Subcutaneous abdominal adipose tissue (tissue), 5 donors: ENCODE results near the gene MAP4K3.
"Not testable (repeated sequence)": the region's sequence is repeated elsewhere in the genome, so short reads cannot be mapped to it uniquely, and the experiment has no call there.

Experiments
- H3K27ac ChIP-seq: one replicate; pipeline ENCODE4 v1.7.0; 2013; ENCODE audit warnings: low read depth, mild to moderate bottlenecking, inconsistent platforms, low read length, moderate library complexity
- H3K27me3 ChIP-seq, 5 donors: one replicate each; pipeline ENCODE4 v1.7.0; 2013; ENCODE audit warnings: low read length in 5 of 5, inconsistent platforms in 1 of 5; ENCODE audit not compliant: control insufficient read depth in 5 of 5, insufficient read depth in 4 of 5
- H3K36me3 ChIP-seq, 5 donors: one replicate each; pipeline ENCODE4 v1.7.0; 2013; ENCODE audit warnings: low read length in 5 of 5; ENCODE audit not compliant: control insufficient read depth in 5 of 5, insufficient read depth in 5 of 5
- H3K4me1 ChIP-seq, 5 donors: one replicate each; pipeline ENCODE4 v1.7.0; 2013; ENCODE audit warnings: low read length in 5 of 5, mild to moderate bottlenecking in 3 of 5, moderate library complexity in 1 of 5; ENCODE audit not compliant: control insufficient read depth in 5 of 5, insufficient read depth in 5 of 5
- H3K4me3 ChIP-seq, 5 donors: one replicate each; pipeline ENCODE4 v1.7.0; 2013; ENCODE audit warnings: low read length in 5 of 5, low read depth in 1 of 5
- H3K9ac ChIP-seq, 5 donors: one replicate each; pipeline ENCODE4 v1.7.0; 2013; ENCODE audit warnings: low read length in 5 of 5, mild to moderate bottlenecking in 4 of 5, moderate library complexity in 3 of 5
- H3K9me3 ChIP-seq, 5 donors: one replicate each; pipeline ENCODE4 v1.7.0; 2013; ENCODE audit warnings: low read length in 5 of 5; ENCODE audit not compliant: control insufficient read depth in 5 of 5
- donor health status: healthy.
- donor health status: healthy.
- donor health status: healthy.
- donor health status: healthy.
- donor health status: healthy.

The MAP4K3 gene

DNA sequence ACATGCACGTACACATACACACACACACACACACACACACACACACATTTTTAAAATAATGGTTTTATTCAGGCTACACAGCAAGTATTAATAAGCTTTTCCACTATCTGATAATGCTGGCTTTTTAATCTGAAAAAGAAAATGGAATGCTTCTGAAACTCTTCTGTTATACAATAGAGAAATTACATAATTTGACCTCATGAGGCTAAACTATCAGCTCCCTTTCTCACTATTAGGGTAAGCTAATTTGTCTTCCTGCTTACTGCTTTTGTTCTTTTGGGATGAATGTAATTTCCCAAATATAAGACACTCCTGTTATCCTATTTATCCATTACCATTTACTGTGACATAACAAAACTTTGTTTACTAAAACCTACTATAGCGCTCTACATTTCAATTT lies 41.8 kb downstream of the MAP4K3 start:
- H3K9me3 ChIP-seq: no peaks in the 10 kb centered on the region
- H3K9ac ChIP-seq: peak overlapping the region in 1 of 5 donors; percentile 13
- no peak overlapping the region for H3K4me3 ChIP-seq
- H3K27me3 ChIP-seq: no peaks in the 10 kb centered on the region
- no peaks in the 10 kb centered on the region for H3K36me3 ChIP-seq
- H3K4me1 ChIP-seq: peaks cover 0 to 31% (median 25%) of the 10 kb centered on the region in 5 donors
- H3K27ac ChIP-seq: peak overlapping the region; percentile 75

GRCh38 chr2:39394516-39394961 lies 42.5 kb downstream of the MAP4K3 start:
- Histone ChIP-seq H3K9ac (peak overlapping the region in 1 of 5 donors; percentile 36), H3K4me3 (no peak overlapping the region), H3K27ac (peak overlapping the region; percentile 75), H3K4me1 (peaks cover 0 to 23% (median 18%) of the 10 kb centered on the region in 5 donors), H3K9me3 (no peaks in the 10 kb centered on the region), H3K36me3 (no peaks in the 10 kb centered on the region), H3K27me3 (no peaks in the 10 kb centered on the region)

- H3K27me3 ChIP-seq: no peaks in the 10 kb centered on the region
- H3K9me3 ChIP-seq: no peaks in the 10 kb centered on the region
- no peaks in the 10 kb centered on the region for H3K36me3 ChIP-seq
- H3K27ac ChIP-seq: no peak overlapping the region
- no peak overlapping the region for H3K9ac ChIP-seq
- H3K4me1 ChIP-seq: peaks cover 0 to 19% (median 13%) of the 10 kb centered on the region in 5 donors
- H3K4me3 ChIP-seq: no peak overlapping the region
Observed at GRCh38 chr2:39392672-39393071, 44.4 kb downstream of the MAP4K3 start.

- Histone ChIP-seq H3K4me1 (peaks cover 0 to 16% (median 13%) of the 10 kb centered on the region in 5 donors), H3K9me3 (peaks cover 0 to 5% (median 3%) of the 10 kb centered on the region in 5 donors), H3K27ac (no peak overlapping the region), H3K9ac (no peak overlapping the region), H3K27me3 (no peaks in the 10 kb centered on the region), H3K4me3 (no peak overlapping the region), H3K36me3 (no peaks in the 10 kb centered on the region)
Observed at GRCh38 chr2:39390216-39390615, 46.9 kb downstream of the MAP4K3 start.

DNA sequence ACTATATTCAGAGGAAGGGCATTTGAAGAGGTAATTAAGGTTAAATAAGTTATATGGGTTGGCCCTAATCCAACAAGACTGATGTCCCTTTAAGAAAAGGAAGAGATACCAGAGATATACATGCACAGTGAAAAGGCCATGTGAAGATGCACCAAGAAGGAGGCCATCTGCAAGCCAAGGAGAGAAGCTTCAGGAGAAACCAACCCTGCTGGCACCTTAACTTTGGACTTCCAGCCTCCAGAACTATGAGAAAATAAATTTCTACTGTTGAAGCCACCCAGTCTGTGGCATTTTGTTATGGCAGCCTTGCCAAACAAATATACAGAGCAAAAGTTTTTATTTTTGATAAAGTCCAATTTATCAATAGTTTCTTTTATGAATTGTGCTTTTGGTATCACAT lies 51.0 kb downstream of the MAP4K3 start:
- no peaks in the 10 kb centered on the region for H3K27me3 ChIP-seq
- peaks cover 0 to 14% (median 5%) of the 10 kb centered on the region in 5 donors for H3K4me1 ChIP-seq
- no peak overlapping the region for H3K9ac ChIP-seq
- H3K4me3 ChIP-seq: no peak overlapping the region
- H3K9me3 ChIP-seq: peaks cover 0 to 5% (median 3%) of the 10 kb centered on the region in 5 donors
- no peaks in the 10 kb centered on the region for H3K36me3 ChIP-seq
- H3K27ac ChIP-seq: no peak overlapping the region

GRCh38 chr2:39385172-39385571 lies 51.9 kb downstream of the MAP4K3 start:
- no peak overlapping the region for H3K9ac ChIP-seq
- H3K36me3 ChIP-seq: no peaks in the 10 kb centered on the region
- no peaks in the 10 kb centered on the region for H3K27me3 ChIP-seq
- H3K4me3 ChIP-seq: no peak overlapping the region
- no peak overlapping the region for H3K27ac ChIP-seq
- peaks cover 0 to 21% (median 13%) of the 10 kb centered on the region in 5 donors for H3K4me1 ChIP-seq
- H3K9me3 ChIP-seq: peaks cover 0 to 5% (median 3%) of the 10 kb centered on the region in 5 donors

DNA sequence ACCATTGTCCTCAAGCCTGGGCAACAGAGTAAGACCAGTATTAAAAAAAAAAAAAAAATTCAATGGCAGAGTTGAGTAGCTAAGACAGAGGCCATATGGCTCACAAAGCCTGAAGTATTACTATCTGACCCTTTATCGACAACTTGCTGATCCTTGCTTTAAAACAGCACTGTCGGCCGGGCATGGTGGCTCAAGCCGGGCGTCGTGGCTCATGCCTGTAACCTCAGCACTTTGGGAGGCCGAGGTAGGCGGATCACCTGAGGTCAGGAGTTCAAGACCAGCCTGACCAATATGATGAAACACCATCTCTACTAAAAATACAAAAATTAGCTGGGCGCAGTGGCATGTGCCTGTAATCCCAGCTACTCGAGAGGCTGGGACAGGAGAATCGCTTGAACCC lies 53.0 kb downstream of the MAP4K3 start:
- H3K4me3 ChIP-seq, H3K9me3 ChIP-seq, H3K27me3 ChIP-seq, H3K9ac ChIP-seq, H3K36me3 ChIP-seq, H3K27ac ChIP-seq: not testable (repeated sequence)
- peaks cover 0 to 30% (median 22%) of the 10 kb centered on the region in 5 donors for H3K4me1 ChIP-seq

- Histone ChIP-seq H3K4me1 (peaks cover 0 to 30% (median 23%) of the 10 kb centered on the region in 5 donors), H3K4me3 (no peak overlapping the region), H3K27me3 (no peaks in the 10 kb centered on the region), H3K9me3 (peaks cover 0 to 5% (median 3%) of the 10 kb centered on the region in 5 donors), H3K36me3 (no peaks in the 10 kb centered on the region), H3K9ac (no peak overlapping the region), H3K27ac (no peak overlapping the region)
Observed at GRCh38 chr2:39383146-39383545, 53.9 kb downstream of the MAP4K3 start.

- Histone ChIP-seq H3K36me3 (no peaks in the 10 kb centered on the region), H3K27me3 (no peaks in the 10 kb centered on the region), H3K27ac (no peak overlapping the region), H3K9ac (no peak overlapping the region), H3K4me1 (peaks cover 0 to 31% (median 24%) of the 10 kb centered on the region in 5 donors), H3K9me3 (peaks cover 0 to 5% (median 3%) of the 10 kb centered on the region in 5 donors), H3K4me3 (no peak overlapping the region)
Observed at GRCh38 chr2:39381653-39382052, 55.4 kb downstream of the MAP4K3 start.

DNA sequence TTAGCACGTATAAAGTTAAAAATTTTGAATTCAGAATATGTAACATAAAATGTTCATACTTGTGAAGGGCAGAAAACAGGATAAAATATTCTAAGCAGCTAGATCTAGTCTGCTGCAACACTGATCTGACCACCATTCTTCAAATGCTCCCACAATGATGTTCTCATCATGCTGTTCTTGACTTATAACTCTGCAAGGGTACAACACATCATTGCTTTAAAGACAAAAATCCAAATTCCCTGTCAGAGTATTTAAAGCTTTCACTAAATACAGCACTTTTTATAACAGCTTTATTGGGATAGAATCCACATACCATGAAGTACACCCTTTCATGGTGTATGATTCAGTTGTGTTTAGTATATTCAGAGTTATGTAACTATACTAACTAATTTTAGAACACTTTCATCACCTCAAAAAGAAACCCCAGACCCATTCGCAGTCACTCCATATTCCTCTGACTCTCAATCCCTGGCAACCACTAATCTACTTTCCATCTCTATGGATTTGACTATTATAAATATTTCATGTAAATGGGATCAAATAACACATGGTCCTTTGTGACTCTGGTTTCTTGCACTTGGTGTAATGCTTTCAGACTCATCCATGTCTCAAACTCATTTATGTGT lies 56.4 kb downstream of the MAP4K3 start:
- Histone ChIP-seq H3K27me3 (no peaks in the 10 kb centered on the region), H3K9me3 (no peaks in the 10 kb centered on the region), H3K4me1 (peaks cover 0 to 31% (median 24%) of the 10 kb centered on the region in 5 donors), H3K27ac (peak overlapping the region; percentile 7), H3K36me3 (peaks cover 1 to 5% (median 3%) of the 10 kb centered on the region in 5 donors), H3K9ac (peak overlapping the region in 1 of 5 donors; percentile 51), H3K4me3 (no peak overlapping the region)
